ENCODE data around the gene MIP.
"Not testable (repeated sequence)": the region's sequence is repeated elsewhere in the genome, so short reads cannot be mapped to it uniquely, and the experiment has no call there.

The MIP gene

DNA sequence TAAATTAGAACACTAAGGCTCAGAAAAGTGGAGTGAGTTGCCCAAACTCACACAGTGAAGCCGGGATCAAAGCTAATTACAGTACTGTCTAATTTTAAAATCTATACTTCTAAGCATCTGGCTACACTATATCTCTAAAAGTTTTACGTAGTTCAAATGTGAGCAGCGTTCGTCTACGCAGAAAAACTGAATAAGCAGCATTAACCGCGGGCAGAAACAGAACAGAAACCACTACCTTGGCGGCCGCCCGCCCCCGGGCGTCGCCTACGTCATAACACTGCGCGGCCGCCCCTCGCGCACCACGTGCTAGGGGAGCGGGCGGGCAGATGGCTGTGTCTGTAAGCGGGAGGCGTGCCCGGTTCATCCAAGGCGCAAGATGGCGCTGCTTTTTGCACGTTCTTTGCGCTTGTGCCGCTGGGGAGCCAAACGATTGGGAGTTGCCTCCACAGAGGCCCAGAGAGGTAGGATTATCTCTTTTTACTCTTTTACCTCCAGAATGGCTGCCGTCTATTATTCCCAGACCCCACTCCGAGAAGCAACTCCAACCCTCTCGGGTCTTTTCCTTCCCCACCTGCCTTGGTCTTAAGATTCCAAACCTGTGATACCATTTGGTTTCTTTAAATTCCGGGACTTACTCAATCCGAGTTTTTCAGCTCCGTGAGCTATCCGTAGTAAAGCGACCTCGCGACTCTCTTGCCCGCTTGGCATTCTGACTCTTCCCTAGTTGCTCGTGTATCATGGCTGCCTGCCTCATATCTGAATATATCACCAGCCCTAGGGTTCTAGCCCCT is 14.0 kb upstream of the MIP start, which contains the start of gene SPRYD4:
SPRYD4 (plus strand) TSS at position 363 of the 791 bp plus-strand sequence; CDS start at position 377, 14 bp downstream.
- peak; percentile 97 to 98 (median 98) for DNase-seq

DNA sequence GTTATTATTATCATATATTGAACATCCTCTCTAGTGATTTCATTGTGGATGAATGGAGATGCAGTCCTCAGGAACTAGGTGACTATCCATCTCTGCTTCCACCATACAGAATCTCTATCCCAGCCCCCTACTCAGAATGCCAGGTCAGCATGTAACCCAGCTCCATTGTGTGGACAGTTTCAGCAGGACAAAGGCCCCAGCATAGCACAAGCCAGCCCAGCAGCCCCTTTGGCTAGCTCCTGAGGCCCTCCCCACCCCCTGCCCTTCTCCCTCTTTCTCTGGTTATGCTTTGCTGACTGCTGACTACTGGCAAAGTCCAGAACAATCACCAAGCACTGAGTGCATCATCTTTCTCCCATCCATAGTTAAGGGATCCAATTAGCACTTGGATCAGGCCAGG is 8.1 kb upstream of the MIP start:
- no peak for DNase-seq

DNA sequence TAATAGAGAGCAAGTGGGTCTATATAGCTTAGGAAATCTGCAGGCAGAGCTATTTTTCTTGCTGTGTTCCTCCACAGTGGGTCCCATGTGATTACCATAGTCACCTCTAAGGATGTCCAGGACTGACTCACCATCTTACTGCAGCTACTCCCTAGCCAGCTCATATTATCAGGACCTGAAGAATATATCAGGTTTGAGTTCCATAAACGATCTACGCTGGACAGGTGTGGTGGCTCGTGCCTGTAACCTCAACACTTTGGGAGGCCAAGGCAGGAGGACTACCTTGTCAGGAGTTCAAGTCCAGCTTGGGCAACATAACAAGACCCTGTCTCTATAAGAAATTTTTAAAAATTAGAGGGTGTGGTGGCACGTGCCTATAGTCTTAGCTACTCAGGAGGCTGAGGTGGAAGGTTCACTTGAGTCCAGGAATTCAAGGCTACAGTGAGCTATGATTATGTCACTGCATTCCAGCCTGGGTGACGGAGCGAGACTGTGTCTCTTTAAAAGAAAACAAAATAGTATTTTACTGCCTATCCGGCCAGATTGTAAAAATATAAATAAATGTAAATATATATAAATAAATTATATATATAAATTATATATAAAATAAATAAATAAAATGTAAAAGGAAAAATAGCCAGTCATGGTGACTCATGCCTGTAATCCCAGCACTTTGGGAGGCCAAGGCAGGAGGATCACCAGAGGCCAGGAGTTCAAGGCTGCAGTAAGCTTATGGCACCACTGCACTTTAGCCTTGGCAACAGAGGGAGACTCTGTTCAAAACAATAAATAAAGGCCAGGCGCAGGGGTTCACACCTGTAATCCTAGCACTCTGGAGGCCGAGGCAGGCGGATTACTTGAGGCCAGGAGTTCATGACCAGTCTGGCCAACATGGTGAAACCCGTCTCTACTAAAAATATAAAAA is 7.0 kb upstream of the MIP start:
- DNase-seq, result peak in 1 of 4 experiments; percentile 14

DNA sequence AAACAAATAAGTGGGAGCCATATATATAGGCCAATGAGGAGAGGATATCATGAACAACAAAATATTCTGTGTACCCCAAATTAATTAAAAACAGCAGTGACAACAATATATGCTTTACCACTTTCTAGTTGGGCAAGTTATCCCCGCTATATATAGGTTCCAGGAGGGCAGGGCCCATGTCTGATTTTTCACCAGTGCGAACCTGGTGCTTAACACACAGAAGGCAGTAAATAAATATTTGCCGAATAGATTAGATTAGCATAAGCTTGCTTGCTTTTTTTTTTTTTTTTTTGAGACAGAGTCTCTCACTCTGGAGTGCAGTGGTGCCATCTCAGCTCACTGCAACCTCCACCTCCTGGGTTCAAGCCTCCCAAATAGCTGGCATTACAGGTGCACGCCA is 3.4 kb upstream of the MIP start:
- DNase-seq, result no peak

DNA sequence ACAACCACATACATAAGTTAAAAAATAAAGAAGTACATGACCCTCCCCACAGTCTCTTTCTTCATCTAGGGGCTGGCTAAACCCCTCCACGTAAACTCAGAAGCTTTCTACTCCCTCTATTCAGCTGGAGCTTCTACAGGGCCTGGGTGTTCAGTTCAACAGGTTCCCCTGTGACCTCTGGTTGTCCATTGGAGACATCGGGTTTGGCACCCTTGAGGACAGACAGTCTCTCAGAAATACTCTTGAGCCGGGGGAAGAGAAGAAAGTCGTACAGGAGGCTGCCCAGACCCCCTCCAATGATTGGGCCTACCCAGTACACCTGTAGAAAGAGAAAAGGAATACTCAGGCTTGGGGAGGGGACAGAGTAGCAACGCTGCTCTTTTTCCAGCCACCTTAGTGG is 3.3 kb downstream of the MIP start:
- no peak for DNase-seq

DNA sequence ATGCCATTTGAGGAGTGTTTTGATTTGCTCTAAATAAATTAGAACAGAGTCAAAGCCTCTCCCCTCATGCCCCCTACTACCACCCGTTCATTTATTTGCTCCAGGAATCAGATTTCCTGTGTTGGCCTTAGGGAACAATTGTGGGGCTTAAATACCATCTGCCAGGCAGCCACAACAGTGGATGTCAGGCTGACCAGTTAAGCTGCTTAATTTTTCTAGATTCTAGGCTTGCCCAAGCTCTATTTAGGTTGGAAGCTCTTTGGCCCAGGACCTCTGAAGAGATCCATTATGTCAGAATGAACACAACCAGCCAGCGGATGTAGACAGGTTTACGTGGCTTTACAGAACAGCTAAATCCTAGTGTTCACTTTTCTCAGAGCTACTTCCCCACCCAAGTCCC is 4.2 kb downstream of the MIP start:
- DNase-seq, result no peak

DNA sequence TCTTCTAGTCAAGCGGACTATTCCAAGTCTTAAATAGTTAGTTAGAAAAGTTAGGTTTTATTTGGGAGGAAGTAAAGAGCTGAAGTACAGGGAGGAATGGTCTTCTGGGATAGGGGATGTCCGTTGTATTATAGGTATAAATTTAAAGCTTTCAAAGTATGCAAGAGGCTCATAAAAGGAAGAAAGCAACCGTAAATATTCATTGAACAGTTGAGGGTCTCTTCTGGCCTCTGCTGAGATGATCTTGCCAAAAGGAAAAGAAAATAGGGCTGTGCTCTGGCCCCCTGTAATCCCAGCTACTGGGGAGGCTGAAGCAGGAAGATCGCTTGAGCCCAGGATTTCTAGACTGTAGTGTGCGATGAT is 4.9 kb downstream of the MIP start:
- DNase-seq, result no peak

DNA sequence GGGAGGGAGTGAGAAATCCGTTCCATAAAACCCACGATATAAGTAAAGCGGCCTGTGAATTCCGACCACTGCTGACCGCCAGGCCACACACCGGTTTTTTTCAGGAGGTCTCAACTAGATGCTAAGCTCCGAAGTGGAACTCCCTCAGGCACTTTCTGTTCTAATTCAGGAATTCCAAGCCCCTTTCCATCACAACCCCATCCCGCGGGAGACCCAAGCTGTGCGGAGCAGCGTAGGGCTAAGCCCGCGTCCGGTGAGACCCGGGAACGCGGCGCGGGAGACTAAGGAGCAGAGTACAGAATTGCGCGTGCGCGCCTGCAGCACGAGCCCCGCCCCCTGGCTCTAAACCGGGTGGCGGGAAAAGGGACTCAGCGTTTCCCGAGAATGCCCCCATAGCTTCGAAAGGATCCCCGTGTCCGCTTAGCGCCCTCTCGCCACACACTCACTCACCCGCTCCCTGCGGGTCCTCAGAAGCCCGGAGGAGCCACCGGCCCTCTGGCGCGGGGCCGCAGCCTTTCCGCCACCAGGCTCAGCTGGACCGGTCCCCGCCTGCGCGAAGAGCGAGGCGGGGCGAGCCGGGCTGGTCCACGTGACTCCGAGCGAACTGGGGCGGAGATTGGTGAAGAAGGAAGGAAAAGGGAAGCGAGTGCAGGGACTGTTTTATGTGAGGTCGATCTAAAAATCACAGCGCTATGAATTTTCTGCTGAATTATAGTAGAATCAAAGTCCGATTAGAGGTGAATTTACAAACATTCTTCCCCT is 5.4 kb downstream of the MIP start, which contains the start of gene TIMELESS:
TIMELESS (minus strand) TSS at position 567 of the 762 bp plus-strand sequence. CDS start 15,256 bp downstream, outside the sequence.
- DNase-seq, result peak; percentile 92 to 96 (median 96)

DNA sequence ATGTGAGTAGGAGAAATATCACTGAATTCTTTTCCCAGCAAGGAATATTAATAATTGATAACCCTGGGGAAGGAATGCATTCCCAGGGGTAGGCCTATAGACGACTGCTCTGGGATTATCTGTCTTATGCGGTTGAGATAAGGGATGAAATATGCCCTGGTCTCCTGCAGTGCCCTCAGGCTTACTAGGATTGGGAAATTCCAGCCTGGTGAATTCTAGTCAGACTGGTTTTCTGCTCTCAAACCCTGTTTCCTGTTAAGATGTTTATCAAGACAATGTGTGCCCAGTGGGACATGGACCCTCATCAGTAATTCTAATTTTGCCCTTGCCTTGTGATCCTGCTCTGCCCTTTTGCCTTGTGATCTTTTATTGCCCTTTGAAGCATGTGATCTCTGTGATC is 11.2 kb downstream of the MIP start:
- DNase-seq, result not testable (repeated sequence)

DNA sequence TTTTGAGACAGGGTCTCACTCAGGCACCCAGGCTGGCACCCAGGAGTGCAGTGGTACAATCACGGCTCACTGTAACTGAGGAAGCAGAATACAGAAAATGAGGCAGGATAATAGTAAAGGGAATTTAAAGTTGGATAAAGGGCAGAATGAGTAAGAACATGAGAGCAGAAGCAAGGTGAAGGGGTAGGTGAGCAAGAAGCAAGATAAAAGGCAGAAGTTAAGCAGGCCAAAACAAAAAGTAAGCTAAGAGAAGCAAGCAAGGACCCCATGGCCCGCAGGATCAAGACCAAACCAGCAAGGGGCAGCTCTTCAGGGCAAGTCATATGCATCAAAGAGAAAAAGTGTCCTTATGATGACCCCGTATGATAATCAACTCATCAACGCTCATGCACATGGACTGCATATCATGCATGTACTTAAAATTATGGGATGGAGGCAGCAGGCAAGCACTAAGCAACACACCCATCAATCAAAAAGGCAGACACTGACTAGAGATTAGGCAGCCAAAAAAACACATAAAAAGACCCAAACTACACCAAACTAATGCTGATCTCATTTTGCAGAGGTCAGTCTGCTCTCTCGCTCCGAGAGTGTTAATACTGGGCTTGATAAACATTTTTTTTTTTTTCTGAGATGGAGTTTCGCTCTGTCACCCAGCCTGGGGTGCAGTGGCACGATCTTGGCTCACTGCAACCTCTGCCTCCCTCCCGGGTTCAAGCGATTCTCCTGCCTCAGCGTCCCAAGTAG is 16.9 kb downstream of the MIP start:
- DNase-seq, result no peak

DNA sequence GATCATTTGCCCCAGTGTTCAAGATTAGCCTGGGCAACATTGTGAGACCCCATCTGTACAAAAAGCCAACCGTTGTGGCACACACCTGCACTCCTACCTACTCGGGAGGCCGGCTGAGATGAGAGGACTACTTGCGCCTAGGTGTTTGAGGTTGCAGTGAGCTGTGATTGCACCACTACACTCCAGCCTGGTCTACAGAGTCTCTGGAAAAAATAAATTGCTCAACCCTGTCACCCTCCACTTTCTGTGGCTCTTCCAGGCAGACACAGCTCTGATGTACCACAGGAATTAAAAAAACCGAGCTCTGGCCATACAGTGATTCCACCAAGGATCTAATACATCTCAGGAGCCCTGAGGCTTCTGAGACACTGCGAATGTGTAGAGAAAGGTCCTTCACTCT is 19.6 kb downstream of the MIP start:
- DNase-seq, result no peak

DNA sequence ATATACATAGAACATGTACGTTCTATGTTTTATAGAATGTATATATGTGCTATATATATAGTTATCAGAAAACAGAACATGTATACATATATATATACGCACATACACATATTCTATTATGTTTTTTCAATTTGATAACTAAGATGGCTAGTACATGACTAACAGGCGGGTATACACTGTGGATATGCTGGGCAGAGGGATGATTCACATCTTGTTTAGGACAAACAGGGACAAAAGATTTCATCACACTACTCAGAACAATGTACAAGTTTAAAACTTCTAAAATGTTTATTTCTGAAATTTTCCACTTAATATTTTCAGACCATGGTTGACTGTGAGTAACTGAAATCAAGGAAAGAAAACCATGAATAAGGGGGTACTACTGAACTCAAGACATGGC is 22.6 kb downstream of the MIP start:
- no peak for DNase-seq

DNA sequence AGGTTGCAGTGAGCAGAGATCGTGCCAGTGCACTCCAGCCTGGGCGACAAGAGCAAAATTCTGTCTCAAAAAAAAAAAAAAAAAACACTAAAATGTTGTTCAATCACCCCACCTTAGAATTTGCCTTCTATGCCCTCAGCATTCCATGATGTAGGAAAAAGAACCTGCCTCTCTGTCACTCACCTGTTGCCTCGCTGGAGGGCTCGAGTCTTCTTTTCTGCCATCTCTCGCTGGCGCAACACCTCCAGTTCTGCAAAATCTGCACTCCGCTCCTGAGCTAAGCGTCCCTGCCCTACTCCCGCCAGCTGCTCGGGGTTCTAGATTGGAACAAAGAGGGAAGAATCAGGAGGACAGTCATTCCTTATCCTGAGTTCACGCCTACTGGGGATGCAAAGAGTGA is 23.2 kb downstream of the MIP start:
- no peak for DNase-seq

DNA sequence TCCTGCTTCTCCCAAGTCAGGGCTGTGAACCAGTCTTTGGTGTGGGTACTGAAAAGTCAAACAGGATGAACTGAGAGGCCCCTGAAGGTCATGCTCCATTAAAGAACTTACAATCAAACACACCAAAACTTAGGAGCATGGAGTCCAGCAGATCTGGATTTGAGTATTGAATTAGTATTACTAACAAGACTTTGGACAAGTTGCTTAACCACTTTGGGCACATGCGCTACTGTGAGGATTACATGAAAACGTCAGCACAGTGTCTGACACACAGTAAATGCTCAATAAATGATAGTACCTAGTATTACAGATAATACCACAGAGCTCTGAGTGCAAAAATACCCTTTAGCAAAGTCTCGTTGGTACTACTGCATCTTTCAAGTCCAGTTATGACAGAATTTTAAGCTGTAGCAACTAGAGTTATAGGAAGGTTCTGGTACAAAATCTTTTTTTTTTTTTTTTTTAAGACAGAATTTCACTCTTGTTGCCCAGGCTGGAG is 28.5 kb downstream of the MIP start:
- DNase-seq, result no peak

DNA sequence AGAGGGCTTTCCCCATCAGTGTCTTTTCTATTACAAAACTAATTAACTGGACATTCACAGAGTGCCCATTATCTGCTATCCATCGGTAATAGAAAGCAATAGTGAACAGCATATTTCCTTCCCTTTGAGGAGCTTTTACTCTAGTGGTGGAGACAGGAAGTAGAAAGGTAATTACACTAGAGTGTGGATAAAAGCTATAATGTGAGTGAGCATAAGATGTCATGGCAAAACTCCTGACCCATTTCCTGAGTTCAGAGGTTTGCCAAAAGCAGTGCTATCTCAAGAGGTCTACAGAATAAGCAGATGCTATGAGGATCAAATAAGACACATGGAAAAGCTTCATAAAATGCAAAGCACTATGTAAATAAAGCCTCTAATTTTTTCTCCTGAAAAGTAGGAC is 29.3 kb downstream of the MIP start:
- no peak for DNase-seq

DNA sequence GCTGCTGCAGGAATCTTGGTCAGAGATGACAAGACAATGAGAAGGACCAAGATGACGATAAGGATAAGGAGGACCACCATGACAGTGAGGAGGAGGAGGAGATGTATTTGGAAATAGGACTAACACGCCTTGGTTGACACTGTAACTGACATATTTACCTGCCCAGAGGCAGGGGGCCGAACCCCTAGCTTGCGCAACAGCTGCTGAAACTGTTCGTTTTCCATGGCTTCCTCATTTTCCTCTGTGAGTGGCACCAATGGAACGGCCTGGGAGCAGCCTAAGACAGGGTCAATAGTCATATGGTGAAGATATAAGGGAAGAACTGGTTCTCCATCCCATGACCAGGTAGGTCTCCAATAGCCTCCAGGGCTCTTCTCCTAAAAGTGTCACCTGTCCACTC is 34.0 kb downstream of the MIP start:
- DNase-seq, result peak in 2 of 4 experiments; percentile 1 to 5

DNA sequence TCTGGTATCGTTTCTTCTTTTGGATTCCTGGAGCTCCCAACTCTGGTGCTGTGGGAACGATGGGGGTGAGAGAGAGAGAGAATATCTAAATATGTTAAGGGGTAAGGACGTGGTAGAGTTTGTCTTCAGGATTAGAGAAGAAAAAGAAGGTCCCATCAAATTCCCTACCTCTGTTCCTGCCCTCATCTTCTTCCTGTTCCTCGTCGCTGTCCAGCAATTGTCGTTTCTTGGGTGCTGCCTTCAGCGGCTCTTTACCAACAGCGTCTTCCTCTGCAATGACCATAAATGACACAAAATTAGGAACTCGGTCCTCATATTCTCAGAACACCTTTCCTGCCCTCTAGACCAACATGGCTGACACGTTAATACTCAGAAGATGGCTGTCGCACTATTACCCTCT is 36.7 kb downstream of the MIP start:
- no peak for DNase-seq

DNA sequence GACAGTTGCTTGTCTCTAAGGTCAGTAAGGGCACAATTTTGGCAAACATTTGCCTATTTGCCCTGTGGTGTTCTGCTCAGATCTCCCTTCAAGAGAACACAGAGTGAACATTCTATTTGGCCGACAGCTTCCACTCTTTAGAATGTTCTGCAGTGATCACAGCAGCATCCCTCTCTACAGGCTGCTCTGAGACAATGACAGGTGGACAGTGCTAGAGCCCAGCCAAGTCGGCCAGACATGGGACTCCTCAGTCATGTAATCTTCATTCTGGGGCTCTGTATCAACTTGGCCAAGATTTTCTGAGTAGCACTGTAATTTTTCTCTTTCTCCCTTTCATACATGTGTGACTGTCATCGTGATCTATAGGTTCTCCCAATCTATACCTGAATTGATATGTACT is 40.1 kb downstream of the MIP start:
- DNase-seq, result no peak

DNA sequence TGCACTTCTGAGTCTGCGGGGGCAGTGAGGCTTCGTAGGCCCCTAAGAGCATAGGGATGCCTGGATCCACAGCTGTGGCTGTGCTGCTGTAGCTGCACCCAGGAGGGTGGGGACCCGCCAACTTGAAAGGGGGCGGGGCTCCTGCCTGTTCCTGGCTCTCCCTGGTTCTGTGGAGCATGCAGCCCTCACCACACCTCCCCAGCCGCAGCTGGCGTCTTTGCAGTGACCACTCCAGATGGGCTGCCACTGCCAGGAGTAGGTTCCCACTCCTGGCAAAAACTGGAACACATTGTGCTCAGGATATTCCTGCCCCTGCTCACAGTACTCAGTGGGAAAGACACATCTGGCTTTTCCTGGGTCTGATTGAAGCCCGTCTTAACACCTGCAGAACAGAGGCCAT is 41.1 kb downstream of the MIP start:
- DNase-seq, result no peak

DNA sequence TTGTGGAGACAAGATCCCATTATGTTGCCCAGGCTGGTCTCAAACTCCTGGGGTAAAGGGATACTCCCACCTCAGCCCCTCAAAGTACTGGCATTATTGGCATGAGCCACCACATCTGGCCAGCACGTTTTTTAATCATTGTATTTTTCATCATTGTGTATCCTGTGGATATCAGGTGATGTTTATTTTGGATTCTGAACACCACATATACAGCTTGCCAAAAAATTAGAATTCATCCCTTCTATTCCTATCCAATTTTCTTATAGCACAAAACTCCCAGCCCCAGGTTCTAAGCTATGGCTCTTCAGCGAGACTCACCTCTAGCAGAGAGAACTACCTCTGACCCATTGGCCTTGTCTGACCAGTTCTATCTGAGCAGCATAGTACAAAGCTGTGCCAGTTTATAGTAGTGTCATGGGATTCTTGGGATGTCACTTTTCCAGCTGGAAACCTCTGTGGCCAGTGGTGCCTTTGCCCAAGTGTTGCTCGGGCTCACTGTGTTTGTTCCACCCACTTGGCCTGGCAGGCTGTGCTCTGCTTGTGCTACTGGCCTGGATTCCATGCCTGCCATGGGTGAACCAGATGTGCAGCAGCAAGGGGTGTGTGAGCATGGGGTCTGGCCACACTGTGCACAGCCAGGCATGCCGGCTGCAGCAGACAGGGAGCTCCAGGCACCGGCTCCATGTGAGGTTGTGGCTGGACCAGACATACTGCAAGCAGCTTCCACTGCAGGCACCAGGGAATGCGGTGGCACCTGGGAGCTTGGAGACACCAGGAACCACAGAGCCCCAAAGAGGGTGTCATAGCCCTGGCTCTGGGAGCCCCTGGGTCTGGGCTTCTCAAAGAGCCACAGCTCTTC is 42.4 kb downstream of the MIP start:
- DNase-seq, result no peak

DNA sequence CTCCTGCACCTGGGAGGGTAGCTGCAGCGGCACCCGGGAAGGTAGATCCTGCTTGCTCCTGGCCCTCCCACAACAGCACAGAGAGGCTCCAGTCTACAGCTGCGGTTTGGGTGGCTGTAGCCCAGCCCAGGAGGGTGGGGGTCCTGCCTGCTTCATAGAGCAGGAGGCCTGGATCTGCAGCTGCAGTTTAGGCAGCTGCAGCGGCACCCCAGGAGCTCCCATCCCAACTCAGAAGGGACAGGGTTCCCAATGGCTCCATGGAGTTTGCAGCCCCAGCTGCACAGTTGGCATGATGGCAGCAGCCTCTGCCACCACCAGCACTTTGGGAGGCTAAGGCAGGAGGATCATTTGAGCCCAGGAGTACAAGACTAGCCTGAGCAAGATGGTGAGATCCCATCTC is 43.7 kb downstream of the MIP start:
- no peak for DNase-seq
